SHP77 (cell line): ENCODE data around the gene TRMT6.

Source experiments
- DNase-seq, 2 experiments: peaks; one replicate each; lab custom pipeline; 2025; lab: John Stamatoyannopoulos, UW

TRMT6 gene

GRCh38 chr20:5947276-5947675 is 3.1 kb downstream of the TRMT6 start:
- DNase-seq, result no peak

DNA sequence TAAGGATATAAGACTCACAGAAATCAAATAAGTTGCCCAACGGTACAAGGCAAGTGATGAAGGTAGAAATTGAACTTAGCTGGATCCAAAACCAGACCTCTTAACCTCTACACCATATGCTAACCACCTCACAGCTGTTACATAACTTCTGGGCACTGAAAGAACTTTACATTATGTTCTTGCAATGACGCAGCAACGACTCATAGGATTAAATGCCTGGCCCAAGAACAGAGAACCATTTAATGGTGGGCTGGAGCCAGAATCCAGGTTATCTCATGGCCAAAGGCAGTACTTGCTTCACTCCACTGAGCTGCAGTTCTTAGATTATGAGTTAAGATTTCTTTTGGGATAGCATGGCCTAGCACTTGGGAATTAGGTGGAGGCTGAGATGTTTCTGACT is 4.4 kb downstream of the TRMT6 start:
- DNase-seq, result no peak

DNA sequence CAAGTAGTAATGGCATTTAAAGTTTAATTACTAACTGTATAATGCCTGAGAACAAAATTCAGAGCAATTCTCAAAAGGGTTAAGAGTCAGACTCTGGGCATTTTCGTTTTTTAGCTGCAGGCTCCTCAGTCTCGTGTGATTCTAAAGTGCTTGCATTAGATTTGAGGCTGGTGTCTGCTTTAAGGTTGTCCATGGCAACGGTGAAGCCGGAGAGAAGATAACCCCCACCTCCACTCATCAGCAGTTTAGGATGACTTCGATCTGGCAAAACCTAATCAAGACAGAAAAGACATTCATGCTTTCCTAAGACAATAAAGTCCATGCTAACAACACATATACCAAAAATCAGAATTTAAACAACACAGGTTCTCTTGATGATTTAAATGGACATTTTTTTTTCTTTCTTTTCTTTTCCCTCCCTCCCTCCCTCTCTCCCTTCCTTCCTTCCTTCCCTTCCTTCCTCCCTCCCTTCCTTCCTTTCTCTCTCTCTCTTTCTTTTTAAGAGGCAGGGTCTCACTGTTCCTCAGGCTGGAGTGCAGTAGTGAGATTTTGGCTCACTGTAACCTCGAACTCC is 11.8 kb downstream of the TRMT6 start:
- no peak for DNase-seq

GRCh38 chr20:5936238-5936637 is 14.1 kb downstream of the TRMT6 start:
- no peak for DNase-seq

- no peak for DNase-seq
Observed at GRCh38 chr20:5935384-5935783, 14.9 kb downstream of the TRMT6 start.

DNA sequence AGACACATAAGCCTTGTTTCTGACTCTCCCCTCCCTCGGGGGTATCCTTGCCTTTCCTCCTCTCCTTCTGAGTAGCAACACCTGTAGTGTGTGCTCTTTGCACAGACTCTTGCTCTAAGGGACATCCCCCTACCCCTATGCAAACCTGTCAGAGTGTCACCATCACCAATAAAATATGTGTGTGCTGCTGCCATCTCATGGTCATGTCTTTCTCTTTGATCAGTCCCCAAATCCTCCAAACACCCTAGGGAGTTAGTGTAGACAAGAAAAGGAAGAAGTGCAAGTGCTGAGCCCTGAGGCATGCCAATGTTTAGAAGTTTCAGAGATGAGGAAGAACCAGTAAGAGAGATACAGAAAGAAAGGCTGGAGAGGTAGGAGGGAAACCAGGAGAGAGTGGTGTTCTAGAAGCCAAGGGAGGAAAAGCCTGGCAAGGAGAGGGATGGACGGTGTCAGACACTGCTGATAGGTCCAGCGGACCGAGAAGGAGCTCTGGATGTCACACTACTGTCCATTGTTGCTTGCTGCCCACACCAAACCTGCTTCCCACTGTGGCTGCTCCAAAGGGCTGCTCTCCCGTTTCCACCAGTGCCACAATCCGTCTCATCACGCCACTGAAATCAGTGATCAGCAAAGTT is 16.4 kb downstream of the TRMT6 start:
- DNase-seq, result peak; percentile 48 to 49

DNA sequence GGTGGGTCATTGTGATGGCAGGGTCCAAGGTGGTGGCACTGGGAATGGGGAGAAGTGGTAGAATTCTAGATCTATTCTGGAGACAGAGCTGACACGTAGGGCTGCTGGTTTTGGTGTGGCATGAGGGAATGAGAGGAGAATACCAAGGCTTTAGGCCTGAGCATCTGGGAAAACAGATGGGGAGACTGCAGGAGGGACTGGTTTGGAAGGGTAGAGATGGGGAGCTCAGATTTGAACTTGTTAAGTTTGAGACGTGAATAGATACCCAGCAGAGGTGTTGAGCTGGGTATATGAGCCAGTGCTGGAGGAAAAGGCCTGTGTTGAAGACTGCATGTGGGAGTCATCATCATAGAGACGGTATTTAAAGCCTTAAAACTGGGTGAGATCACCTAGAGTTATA is 17.5 kb downstream of the TRMT6 start:
- no peak for DNase-seq

- no peak for DNase-seq
Observed at GRCh38 chr20:5931411-5931810, 18.9 kb downstream of the TRMT6 start.

DNA sequence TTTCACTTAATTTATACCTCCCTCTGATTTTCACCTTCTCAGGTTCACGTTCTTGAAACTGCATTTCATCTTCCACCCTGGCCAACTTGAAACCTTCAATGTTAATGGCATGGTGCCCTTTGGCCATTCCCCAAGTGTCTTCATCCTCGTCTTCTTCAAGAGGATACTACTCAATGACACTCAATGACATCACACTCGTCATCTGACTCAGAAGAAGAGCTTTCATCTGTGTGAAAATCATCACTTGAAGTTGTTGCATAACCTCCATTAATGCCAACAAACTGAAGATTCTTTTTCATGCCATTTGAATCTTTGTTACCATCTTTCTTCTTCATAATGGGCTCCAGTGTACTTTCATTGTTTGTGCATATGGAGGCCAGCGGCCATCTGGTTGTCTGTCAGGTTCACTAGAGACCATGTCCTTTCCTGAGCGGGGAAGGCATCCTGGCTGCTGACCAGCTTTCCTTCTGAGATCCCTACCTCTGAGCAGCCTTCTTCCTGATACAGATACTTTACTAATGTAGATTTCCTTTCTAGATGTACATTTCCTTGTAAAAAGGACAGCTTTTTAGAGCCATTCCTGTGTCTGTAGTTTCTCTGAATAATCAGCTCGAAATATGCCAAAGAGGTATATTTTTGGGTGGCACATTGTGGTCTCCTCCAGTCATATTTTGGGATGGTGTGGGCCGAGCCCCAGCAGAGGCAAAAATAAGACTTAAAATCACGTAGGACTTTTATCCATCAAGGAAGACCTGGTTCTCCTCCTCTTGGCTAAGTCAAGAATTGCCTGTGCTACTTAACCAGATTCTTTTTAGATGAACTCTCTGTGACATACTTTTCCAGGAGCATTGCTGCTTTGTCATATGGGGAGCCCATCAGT is 21.3 kb downstream of the TRMT6 start:
- DNase-seq, result no peak

- no peak for DNase-seq
Observed at GRCh38 chr20:5927749-5928462, 22.4 kb downstream of the TRMT6 start.

DNA sequence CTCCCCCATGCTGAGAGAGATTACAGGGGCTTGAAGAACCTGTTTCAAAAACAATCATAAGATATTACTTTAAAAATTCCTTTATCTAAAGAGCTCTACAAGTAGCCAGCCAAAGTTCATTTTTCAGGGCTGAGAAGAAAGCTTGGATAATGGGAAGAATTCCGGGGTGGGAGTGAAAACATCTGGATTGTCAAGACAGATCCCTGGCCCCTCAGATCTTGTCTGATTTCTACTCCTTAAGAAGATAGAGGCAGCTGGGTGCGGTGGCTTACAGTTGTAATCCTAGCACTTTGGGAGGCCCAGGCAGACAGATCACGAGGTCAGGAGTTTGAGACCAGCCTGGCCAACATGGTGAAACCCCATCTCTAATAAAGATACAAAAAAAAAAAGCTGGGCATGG is 24.8 kb downstream of the TRMT6 start:
- no peak for DNase-seq

GRCh38 chr20:5923493-5923892 is 26.8 kb downstream of the TRMT6 start:
- DNase-seq, result no peak

GRCh38 chr20:5920581-5920980 is 29.8 kb downstream of the TRMT6 start:
- no peak for DNase-seq

DNA sequence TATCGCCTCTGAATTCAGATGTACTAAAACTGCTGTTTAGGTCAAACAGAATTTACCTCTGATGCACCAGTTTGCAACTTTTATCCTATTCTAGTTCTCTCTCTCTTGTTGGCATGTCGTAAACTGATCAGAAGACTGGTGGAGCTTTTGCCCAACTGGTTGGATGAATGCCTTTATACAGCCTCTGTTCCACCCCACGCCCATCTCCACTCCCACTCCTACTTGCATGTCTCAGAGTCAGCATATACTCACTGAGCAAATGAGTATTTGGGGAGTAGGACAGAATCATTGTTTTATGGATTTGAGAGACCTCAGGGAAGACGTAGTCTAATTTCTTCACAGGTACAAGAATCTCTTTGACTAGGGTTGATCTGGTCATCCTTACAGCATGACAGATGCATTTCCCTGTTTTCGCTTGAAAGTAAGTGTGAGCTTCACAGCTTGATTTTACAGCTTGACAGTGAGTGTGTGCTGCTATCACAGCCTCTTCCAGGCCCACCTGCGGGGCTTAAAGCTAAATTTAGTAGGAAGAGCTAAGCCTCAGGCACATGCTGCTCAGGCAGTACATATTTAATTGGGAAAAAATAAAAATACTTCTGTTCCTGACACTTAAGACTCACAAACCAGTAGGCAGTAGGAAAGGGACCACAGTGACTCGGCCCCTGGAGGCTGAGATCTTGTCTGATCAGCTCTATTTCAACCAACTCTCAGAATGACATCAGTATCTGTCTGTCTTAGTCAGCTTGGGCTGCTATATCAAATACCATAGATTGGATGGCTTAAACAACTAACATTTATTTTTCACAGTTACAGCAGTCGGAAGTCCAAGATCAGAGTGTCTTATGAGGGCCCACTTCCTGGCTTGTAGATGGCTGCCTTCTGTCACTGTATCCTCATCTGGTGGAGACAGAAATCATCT is 30.4 kb downstream of the TRMT6 start:
- no peak for DNase-seq

- peak in 1 of 2 experiments; percentile 36 for DNase-seq
Observed at GRCh38 chr20:5918856-5919625, 31.3 kb downstream of the TRMT6 start.

DNA sequence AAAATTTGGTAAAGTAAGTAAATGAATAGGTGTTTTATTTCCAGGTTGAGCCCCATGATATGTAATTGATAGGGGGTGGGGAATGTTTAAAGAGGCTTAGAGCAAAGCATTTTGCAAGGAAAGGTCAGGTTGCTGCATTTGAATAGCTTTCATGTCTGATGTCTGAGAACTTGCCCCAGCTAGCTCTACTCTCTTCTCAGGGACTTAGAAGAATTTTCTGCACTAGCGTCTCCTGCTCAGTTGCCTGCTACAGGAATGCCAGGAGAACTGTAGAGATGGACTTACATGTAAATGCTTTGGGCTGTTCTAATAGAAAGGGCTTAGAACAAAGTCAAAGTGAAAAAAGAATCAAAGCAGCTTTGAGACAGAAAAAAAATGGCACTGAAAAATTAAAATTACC is 35.5 kb downstream of the TRMT6 start:
- DNase-seq, result no peak

DNA sequence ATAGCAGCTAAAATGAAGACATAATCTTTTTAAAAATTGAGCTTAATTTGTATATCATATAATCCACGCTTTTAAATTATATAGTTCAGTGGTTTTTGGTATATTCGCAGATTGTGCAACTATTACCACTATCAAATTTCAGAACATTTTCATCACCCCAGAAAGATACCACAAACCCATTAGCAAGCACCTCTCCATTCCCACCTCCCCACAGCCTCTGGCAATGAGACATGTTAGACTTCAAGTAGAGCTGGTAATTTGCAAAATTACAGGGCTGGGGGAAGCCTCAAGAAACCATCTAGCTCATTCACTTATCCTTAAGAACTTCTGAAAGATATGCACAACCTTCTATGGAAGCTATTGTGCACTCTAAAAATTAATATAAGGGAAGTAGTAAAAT is 37.2 kb downstream of the TRMT6 start:
- DNase-seq, result no peak

- peak; percentile 20 to 39 for DNase-seq
Observed at GRCh38 chr20:5910186-5910585, 40.1 kb downstream of the TRMT6 start.

DNA sequence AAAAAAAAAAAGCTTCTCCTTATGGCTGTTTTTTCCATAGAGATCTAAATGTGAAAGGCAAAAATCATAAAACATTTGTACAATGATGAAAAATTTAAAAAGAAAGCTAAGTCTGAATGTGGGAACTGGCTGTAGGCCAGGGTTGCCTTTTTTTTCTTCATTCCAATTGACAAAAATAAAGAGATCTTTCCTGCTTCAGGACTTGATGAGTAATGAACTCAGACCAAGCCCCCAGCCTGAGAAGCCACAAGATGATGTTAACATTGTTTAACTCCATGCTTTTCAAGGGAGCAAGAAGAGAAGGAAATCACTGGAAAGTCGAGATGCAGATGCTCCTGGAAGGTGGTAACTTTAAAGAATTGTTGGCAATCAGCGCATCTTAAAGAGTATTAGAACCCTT is 41.4 kb downstream of the TRMT6 start:
- DNase-seq, result no peak

GRCh38 chr20:5900908-5901307 is 49.4 kb downstream of the TRMT6 start:
- no peak for DNase-seq

GRCh38 chr20:5899444-5899843 is 50.9 kb downstream of the TRMT6 start:
- DNase-seq, result no peak
